IMR-90 (cell line): ENCODE measurements around the gene TAS2R40. TPM values are rescaled to one million over a fixed set of nuclear protein-coding genes. Genes with fewer than 3 reads are reported as not detected.

Source experiments
- ATAC-seq: fragments of 200-7000 bp; cut with Tn5 transposase; 2 replicates; pipeline ENCODE4 v1.9.1; 2020; ENCODE audit warnings: low read depth, mild to moderate bottlenecking, moderate library complexity
- BruUV-seq: library from RNA; stranded (reverse); fragments of 400-500 nt; replicated peaks from 2 replicates; lab custom pipeline; 2021; lab: Mats Ljungman, UMichigan
- CTCF ChIA-PET: fragments of 300-600 bp; formaldehyde crosslinking; extraction: SDS; loops from one replicate; lab custom pipeline; 2021; ENCODE audit warnings: antibody characterized with exemption; lab: Yijun Ruan, JAX
- POLR2A ChIA-PET: fragments of 300-600 bp; sonication (Branson Sonifier 250); formaldehyde crosslinking; loops from one replicate; lab custom pipeline; 2022; ENCODE audit warnings: antibody characterized with exemption; ENCODE audit not compliant: unreplicated experiment; lab: Charles Lee
- DNase-seq: peaks from one replicate; pipeline ENCODE4 v3.0.0; 2013
- H2AFZ ChIP-seq: replicated peaks from 2 replicates; pipeline ENCODE3; 2013; ENCODE audit warnings: low read length, mild to moderate bottlenecking; ENCODE audit not compliant: poor library complexity
- H2AK5ac ChIP-seq: 2 replicates; pipeline ENCODE4 v1.6.1; 2013; ENCODE audit warnings: low read depth, low read length, inconsistent platforms
- H2AK9ac ChIP-seq: replicated peaks from 2 replicates; pipeline ENCODE3; 2013; ENCODE audit warnings: mild to moderate bottlenecking, low read depth, low read length, moderate library complexity; ENCODE audit not compliant: poor library complexity
- H2BK120ac ChIP-seq: 2 replicates; pipeline ENCODE4 v1.6.1; 2013; ENCODE audit warnings: low read depth, low read length, inconsistent platforms
- H2BK15ac ChIP-seq: 3 replicates; pipeline ENCODE4 v1.6.1; 2013; ENCODE audit warnings: low read depth, low read length, inconsistent platforms
- H2BK20ac ChIP-seq: 2 replicates; pipeline ENCODE4 v1.6.1; 2013; ENCODE audit warnings: low read depth, mild to moderate bottlenecking, inconsistent platforms, low read length, moderate library complexity
- H2BK5ac ChIP-seq: 2 replicates; pipeline ENCODE4 v1.6.1; 2013; ENCODE audit warnings: mild to moderate bottlenecking, low read depth, low read length, inconsistent platforms; ENCODE audit not compliant: poor library complexity, severe bottlenecking
- H3K14ac ChIP-seq: replicated peaks from 2 replicates; pipeline ENCODE4 v1.6.1; 2013; ENCODE audit warnings: low read depth, low read length, inconsistent platforms
- H3K18ac ChIP-seq: 2 replicates; pipeline ENCODE4 v1.6.1; 2013; ENCODE audit warnings: low read depth, low read length, control low read depth
- H3K23ac ChIP-seq: 2 replicates; pipeline ENCODE4 v1.6.1; 2013; ENCODE audit warnings: low read depth, low read length, inconsistent platforms
- H3K27ac ChIP-seq: 2 replicates; pipeline ENCODE4 v1.5.1; 2013; ENCODE audit warnings: mild to moderate bottlenecking, control low read depth, low read length; ENCODE audit not compliant: insufficient read depth
- H3K27me3 ChIP-seq: 2 replicates; pipeline ENCODE4 v1.6.1; 2013; ENCODE audit warnings: low read length; ENCODE audit not compliant: control insufficient read depth, insufficient read depth
- H3K36me3 ChIP-seq: 2 replicates; pipeline ENCODE4 v1.6.1; 2013; ENCODE audit warnings: low read length, mixed read lengths; ENCODE audit not compliant: control insufficient read depth, insufficient read depth
- H3K4ac ChIP-seq: 2 replicates; pipeline ENCODE4 v1.6.1; 2013; ENCODE audit warnings: low read depth, low read length, inconsistent platforms
- H3K4me1 ChIP-seq: 2 replicates; pipeline ENCODE4 v1.6.1; 2013; ENCODE audit warnings: low read length, mixed read lengths; ENCODE audit not compliant: control insufficient read depth, insufficient read depth
- H3K4me2 ChIP-seq: 2 replicates; pipeline ENCODE4 v1.6.1; 2013; ENCODE audit warnings: low read depth, mild to moderate bottlenecking, control low read depth, low read length, moderate library complexity
- H3K4me3 ChIP-seq: 2 replicates; pipeline ENCODE4 v1.5.1; 2013; ENCODE audit warnings: low read depth, mild to moderate bottlenecking, control low read depth, low read length, moderate library complexity; ENCODE audit not compliant: insufficient read depth
- H3K56ac ChIP-seq: 2 replicates; pipeline ENCODE4 v1.6.1; 2013; ENCODE audit warnings: low read length, inconsistent platforms; ENCODE audit not compliant: insufficient read depth; ENCODE audit errors: extremely low read depth
- H3K79me1 ChIP-seq, 2 experiments: 2 replicates each; pipeline ENCODE4 v1.6.1; 2013; ENCODE audit warnings: low read length in 2 of 2, inconsistent platforms in 1 of 2, low read depth in 1 of 2
- H3K9ac ChIP-seq: 2 replicates; pipeline ENCODE4 v1.6.1; 2013; ENCODE audit warnings: low read depth, low read length, control low read depth
- H3K9me1 ChIP-seq: 2 replicates; pipeline ENCODE4 v1.6.1; 2013; ENCODE audit warnings: low read length, inconsistent platforms; ENCODE audit not compliant: insufficient read depth
- H3K9me3 ChIP-seq: 2 replicates; pipeline ENCODE4 v1.6.1; 2013; ENCODE audit warnings: low read length; ENCODE audit not compliant: control insufficient read depth, insufficient read depth
- H4K20me1 ChIP-seq: 2 replicates; pipeline ENCODE4 v1.6.1; 2013; ENCODE audit warnings: low read length, inconsistent platforms; ENCODE audit not compliant: insufficient read depth
- H4K5ac ChIP-seq: 2 replicates; pipeline ENCODE4 v1.6.1; 2013; ENCODE audit warnings: mild to moderate bottlenecking, low read depth, low read length, control low read depth
- H4K8ac ChIP-seq, 2 experiments: 2 replicates each; pipeline ENCODE4 v1.6.1; 2013; ENCODE audit warnings: low read depth in 2 of 2, low read length in 2 of 2, control low read depth in 1 of 2, inconsistent platforms in 1 of 2
- H4K91ac ChIP-seq: 2 replicates; pipeline ENCODE4 v1.6.1; 2013; ENCODE audit warnings: low read depth, low read length, inconsistent platforms; ENCODE audit not compliant: insufficient read depth
- BHLHE40 ChIP-seq: fragments of 150-350 bp; IDR thresholded peaks from 2 replicates; pipeline ENCODE4 v1.6.1; 2016; ENCODE audit warnings: mild to moderate bottlenecking, low read depth, low read length
- CEBPB ChIP-seq: IDR thresholded peaks from 2 replicates; pipeline ENCODE4 v1.6.1; 2012; ENCODE audit warnings: low read depth, low read length, improper control_type of control experiment
- CHD1 ChIP-seq: IDR thresholded peaks from 2 replicates; pipeline ENCODE4 v1.6.1; 2012; ENCODE audit warnings: low read depth, low read length, improper control_type of control experiment
- CTCF ChIP-seq: conservative IDR thresholded peaks from 2 replicates; pipeline ENCODE4 v1.5.1; 2012; ENCODE audit warnings: mild to moderate bottlenecking, low read depth, low read length, improper control_type of control experiment
- FOS ChIP-seq: fragments of 150-350 bp; IDR thresholded peaks from 2 replicates; pipeline ENCODE4 v1.6.1; 2016; ENCODE audit warnings: low read depth, low read length
- MAFK ChIP-seq: IDR thresholded peaks from 2 replicates; pipeline ENCODE4 v1.6.1; 2012; ENCODE audit warnings: low read depth, low read length, improper control_type of control experiment
- MAZ ChIP-seq: IDR thresholded peaks from 2 replicates; pipeline ENCODE4 v1.6.1; 2012; ENCODE audit warnings: low read depth, mild to moderate bottlenecking, low read length, improper control_type of control experiment, moderate library complexity, borderline replicate concordance
- MXI1 ChIP-seq: IDR thresholded peaks from 2 replicates; pipeline ENCODE4 v1.6.1; 2012; ENCODE audit warnings: low read depth, mild to moderate bottlenecking, low read length, moderate library complexity, borderline replicate concordance
- POLR2A ChIP-seq: IDR thresholded peaks from 2 replicates; pipeline ENCODE4 v1.6.1; 2012; ENCODE audit warnings: mild to moderate bottlenecking, low read depth, low read length
- RAD21 ChIP-seq: IDR thresholded peaks from 2 replicates; pipeline ENCODE4 v1.6.1; 2012; ENCODE audit warnings: low read length, improper control_type of control experiment
- RCOR1 ChIP-seq: IDR thresholded peaks from 2 replicates; pipeline ENCODE4 v1.6.1; 2012; ENCODE audit warnings: mild to moderate bottlenecking, low read length, improper control_type of control experiment; ENCODE audit not compliant: insufficient replicate concordance
- RFX5 ChIP-seq: IDR thresholded peaks from 2 replicates; pipeline ENCODE4 v1.8.0; 2012; ENCODE audit warnings: low read depth, mild to moderate bottlenecking, low read length, moderate library complexity
- SMC3 ChIP-seq: fragments of 150-350 bp; IDR thresholded peaks from 2 replicates; pipeline ENCODE4 v1.6.1; 2016; ENCODE audit warnings: low read depth, mild to moderate bottlenecking, antibody characterized with exemption, low read length, moderate library complexity
- USF2 ChIP-seq: fragments of 150-350 bp; IDR thresholded peaks from 2 replicates; pipeline ENCODE4 v1.6.1; 2017; ENCODE audit warnings: mild to moderate bottlenecking, antibody characterized with exemption, low read length, low read depth
- WGBS, 2 experiments: methylation state at CpG; one replicate each; pipeline versions ENCODE4 v1.1.5 to v1.1.7; 2013; ENCODE audit warnings: missing lambda C conversion rate in 2 of 2; ENCODE audit not compliant: insufficient read length in 1 of 2; ENCODE audit errors: extremely low coverage in 2 of 2; 5-methylcytosine and 5-hydroxymethylcytosine counted together
- dilution Hi-C: fragments of 300-500 bp; cut with HindIII; formaldehyde crosslinking; loops from one replicate; pipeline ENCODE4 v1.14.3; 2018; ENCODE audit warnings: low sequenced_read_pairs; ENCODE audit not compliant: unreplicated experiment
- in situ Hi-C: fragments of 300-500 bp; cut with MboI; formaldehyde crosslinking; loops from 3 replicates; pipeline ENCODE4 v1.14.3; 2019; ENCODE audit warnings: low sequenced_read_pairs, inconsistent platforms, mixed read lengths
- intact Hi-C: fragments of 100-400 bp; cut with micrococcal nuclease; formaldehyde crosslinking; loops from 2 replicates; pipeline ENCODE4 v1.10.0; 2022
- polyA plus RNA-seq, 3 experiments: library from polyadenylated mRNA; depleted of rRNA; stranded (reverse); fragments of >200 nt; gene quantifications; 2 replicates each; pipeline ENCODE4 v1.2.3, GENCODE V29; 2012; ENCODE audit warnings: low replicate concordance in 1 of 3
- total RNA-seq: library from RNA; depleted of rRNA; stranded (reverse); fragments of >200 nt; gene quantifications from 2 replicates; pipeline ENCODE4 v1.2.3, GENCODE V29; 2012
- TF ChIP-seq, protein P1 (sequence below): fragments of 150-350 bp; IDR thresholded peaks from 2 replicates; pipeline ENCODE4 v1.6.1; 2016; ENCODE audit warnings: low read depth, mild to moderate bottlenecking, low read length, moderate library complexity, borderline replicate concordance

TAS2R40 gene
- total and polyA plus RNA-seq, 2 of the 4 experiments (the other 2 are of a cell fraction) = not detected

- in situ Hi-C loops = no loop called here
- ChIA-PET CTCF (interaction anchor here (0.6 kb wide), 1 partner anchor 759 kb away, joined by 3 read pairs; no protein-coding TSS in a partner anchor), POLR2A (no interaction called here)
- peaks cover 6% of the 10 kb centered on the region; the same call in 1 of the 2 replicates for H3K9me1 ChIP-seq
- no peak overlapping the region for H2BK5ac ChIP-seq
- no peak overlapping the region for H2AK9ac ChIP-seq
- BruUV-seq = no TSS peak
- no peak overlapping the region for H3K14ac ChIP-seq
- H3K4me1 ChIP-seq = peaks cover 2% of the 10 kb centered on the region; the same call in 1 of the 2 replicates
- H2BK15ac ChIP-seq = no peak overlapping the region
- no peaks in the 10 kb centered on the region for H3K79me1 ChIP-seq
- H4K5ac ChIP-seq = no peak overlapping the region
- ATAC-seq (no peak), DNase-seq (no peak)
- H4K8ac ChIP-seq = no peak overlapping the region
- no peak for TF ChIP-seq MAZ
- no peak for TF ChIP-seq RFX5
- TF ChIP-seq MAFK = no peak
- TF ChIP-seq USF2 = no peak
- no peak for TF ChIP-seq SMC3
- TF ChIP-seq FOS = no peak
- TF ChIP-seq CEBPB = no peak
- TF ChIP-seq RCOR1 = no peak
- TF ChIP-seq RAD21 = no peak
- TF ChIP-seq MXI1 = no peak
- no peak for TF ChIP-seq CHD1
- TF ChIP-seq BHLHE40 = no peak
- TF ChIP-seq, protein P1, sequence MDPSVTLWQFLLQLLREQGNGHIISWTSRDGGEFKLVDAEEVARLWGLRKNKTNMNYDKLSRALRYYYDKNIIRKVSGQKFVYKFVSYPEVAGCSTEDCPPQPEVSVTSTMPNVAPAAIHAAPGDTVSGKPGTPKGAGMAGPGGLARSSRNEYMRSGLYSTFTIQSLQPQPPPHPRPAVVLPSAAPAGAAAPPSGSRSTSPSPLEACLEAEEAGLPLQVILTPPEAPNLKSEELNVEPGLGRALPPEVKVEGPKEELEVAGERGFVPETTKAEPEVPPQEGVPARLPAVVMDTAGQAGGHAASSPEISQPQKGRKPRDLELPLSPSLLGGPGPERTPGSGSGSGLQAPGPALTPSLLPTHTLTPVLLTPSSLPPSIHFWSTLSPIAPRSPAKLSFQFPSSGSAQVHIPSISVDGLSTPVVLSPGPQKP = no peak
- TF ChIP-seq CTCF = no peak
- TF ChIP-seq POLR2A = no peak
- no peak overlapping the region for H2BK120ac ChIP-seq
- no peaks in the 10 kb centered on the region for H3K36me3 ChIP-seq
- H3K27me3 ChIP-seq = no peaks in the 10 kb centered on the region
- no peak overlapping the region for H3K4me3 ChIP-seq
- H2BK20ac ChIP-seq = no peak overlapping the region
- no peak overlapping the region for H3K18ac ChIP-seq
- no peak overlapping the region for H3K56ac ChIP-seq
- no peak overlapping the region for H4K91ac ChIP-seq
- H4K20me1 ChIP-seq = no peaks in the 10 kb centered on the region
- no peak overlapping the region for H3K9ac ChIP-seq
- H3K27ac ChIP-seq = no peak overlapping the region
- WGBS, 2 experiments = no CpG with 5 or more reads among the region's 1 CpG
- intact Hi-C loops = no loop called here
- no peak overlapping the region for H3K4ac ChIP-seq
- H2AK5ac ChIP-seq = no peak overlapping the region
- dilution Hi-C loops = no loop called here
- no peak overlapping the region for H3K23ac ChIP-seq
- no peak overlapping the region for H2AFZ ChIP-seq
- no peak overlapping the region for H3K4me2 ChIP-seq
- peaks cover 2% of the 10 kb centered on the region; the same call in 1 of the 2 replicates for H3K9me3 ChIP-seq
These were observed 13.7 kb downstream of the TAS2R40 start for GRCh38 chr7:143235561-143235960.
